GM19193 (cell line): Measurements from ENCODE around the gene GLDN.

Experiments used
- POLR2A ChIP-seq: IDR thresholded peaks from 4 replicates; pipeline ENCODE4 v1.6.1; 2011; ENCODE audit not compliant: insufficient read depth, insufficient read length; ENCODE audit errors: extremely low read depth

The GLDN gene

DNA sequence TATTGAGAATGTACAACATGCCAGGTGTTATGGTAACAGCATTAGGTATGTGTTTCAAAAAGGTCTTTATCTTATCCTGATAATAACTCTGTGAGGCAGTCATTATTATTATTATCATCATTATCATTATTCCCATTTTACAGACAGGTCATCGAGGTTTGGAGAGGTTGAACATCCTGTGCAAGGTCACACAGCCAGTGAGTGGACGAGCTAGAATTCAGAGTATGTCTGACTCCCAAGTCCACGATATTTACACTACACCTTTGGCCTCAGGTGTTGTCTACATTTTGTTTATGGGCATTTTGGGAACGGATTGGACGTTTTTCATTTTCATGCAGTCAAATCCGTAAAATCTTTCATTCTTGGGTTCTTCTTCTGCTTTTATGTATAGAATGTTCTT, 24.0 kb downstream of the GLDN start:
- TF ChIP-seq POLR2A: no peak

DNA sequence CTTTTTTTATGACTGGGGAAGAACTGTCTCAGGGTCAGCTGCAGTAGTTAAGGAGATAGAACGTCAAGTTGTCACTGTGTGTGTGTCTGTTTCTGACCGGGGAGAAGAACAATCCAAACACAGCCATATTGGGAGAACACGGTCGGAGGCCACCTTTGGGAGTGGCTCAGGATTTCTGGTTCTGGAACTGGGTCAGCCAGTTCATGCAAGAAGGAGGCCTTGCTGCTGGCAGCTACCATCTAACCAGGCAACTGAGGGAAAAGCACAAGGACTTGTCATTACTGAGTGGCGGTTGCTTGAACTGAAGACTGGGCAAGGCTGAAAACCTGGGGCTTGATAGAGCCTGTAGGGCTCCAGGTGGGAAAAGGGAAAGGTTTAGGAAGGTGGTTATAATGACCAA, 24.6 kb downstream of the GLDN start:
- TF ChIP-seq POLR2A: no peak

DNA sequence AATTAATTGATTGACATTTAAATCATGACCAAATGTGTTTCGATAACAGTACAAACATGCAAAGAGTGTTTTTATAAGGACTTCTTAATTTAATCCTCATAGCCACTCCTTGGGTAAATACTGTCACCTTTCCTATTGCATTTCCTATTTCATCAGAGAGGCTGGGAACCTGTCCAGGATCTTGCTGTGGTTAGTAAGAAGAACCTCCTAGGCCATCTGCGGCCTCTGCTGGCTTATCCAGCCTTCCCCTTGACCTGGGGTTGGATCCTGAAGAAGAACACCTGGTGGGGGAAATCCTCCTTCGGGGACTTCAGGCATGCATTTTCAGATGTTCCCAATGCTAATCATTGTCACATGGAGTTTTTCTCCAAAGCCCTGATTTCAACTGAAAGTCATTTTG, 25.5 kb downstream of the GLDN start:
- TF ChIP-seq POLR2A: no peak

DNA sequence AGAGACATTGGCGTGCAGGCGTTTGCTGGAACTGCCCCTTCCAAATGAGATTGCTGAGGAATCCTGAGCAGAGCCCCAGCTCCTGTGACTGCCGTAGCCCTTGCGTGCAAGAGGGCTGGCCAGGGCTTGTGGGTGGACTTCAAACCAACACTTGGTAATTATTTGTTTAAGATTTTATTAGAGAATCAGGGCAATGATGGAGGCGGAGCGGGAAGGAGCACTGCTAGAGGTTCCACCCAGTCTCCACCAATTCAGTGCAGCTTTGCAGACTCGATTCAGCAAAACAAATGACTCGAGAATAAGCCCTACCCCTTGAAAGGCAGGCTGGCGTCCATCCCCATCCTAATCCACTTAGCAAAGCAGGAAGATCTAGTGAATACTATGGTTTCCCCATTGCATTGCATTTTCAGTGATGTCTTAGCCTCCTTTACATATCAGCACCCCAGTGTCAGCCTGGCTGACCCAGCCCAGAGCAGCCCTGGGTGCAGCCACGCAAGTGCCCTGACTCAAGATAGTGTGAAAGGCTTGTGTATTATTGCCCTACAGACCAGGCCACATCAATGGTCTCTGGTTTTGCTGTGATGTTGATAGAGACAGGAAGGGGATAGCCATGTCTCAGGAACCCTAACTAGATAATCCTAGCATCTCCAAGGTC, 26.0 kb downstream of the GLDN start:
- no peak for TF ChIP-seq POLR2A

DNA sequence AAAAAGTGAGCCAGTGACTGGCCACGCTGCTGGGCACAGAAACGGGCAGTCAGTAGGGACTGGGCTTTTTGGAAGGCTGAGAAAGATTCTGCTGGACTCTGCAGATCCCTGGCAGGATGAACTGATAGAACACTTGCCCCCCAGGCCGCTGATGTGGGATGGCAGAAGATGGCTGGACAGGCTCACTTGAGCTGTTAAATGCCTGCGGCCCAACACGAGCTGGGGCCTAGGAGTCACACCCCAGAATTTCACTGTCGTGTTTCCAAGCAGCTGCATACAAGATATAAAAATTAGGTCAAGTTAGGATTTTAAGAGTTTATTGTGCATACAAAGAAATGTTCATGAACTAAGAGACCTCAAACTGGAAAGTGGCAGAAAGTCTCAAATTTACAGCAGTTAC, 26.9 kb downstream of the GLDN start:
- TF ChIP-seq POLR2A: no peak

DNA sequence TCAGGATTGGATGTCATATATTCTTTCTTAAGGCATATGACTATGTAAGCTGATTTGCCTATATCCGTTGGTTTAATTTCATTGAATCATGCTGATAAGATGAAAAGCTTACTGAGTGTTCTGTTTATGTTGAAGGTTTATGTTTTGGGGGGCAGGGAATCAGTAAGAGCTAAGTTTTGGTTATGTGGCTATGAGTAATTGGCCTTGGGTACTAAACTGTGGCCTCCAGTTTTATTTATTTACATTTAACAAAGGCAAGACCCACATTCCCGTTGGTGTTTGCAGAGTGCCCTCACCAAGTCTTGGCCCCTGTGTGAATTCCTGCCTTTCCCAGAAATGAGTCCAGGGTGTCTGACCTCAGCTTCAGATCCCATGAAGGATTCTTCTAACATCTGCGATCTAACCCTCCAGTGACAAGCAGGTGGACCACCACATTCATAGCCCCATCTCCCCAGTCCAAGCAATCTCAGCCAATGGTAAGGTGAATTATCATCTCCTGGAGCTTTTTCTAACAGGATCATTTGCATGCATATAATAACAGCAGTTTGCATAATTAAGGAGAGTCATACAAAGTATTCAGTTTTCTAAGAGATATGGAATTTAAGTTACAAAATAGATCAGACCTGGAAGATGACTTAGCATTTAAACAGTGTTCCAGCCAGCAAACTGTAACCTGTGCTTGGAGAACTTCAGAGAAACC, 27.4 kb downstream of the GLDN start:
- no peak for TF ChIP-seq POLR2A

DNA sequence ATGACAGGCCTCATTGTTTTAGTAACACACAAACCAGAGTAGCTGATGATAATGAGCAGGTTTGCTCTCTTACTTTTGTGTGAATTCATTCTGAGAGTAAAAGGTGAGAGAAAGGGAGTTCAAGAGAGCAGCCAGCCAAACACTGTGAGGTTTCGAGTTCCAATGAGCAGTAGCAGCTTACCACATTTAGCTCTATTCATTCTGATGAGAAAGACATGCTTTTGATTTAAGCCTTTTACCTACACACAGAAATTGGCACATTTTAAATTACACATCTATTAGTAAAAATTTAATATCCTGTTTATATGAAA, 28.0 kb downstream of the GLDN start:
- TF ChIP-seq POLR2A: no peak

DNA sequence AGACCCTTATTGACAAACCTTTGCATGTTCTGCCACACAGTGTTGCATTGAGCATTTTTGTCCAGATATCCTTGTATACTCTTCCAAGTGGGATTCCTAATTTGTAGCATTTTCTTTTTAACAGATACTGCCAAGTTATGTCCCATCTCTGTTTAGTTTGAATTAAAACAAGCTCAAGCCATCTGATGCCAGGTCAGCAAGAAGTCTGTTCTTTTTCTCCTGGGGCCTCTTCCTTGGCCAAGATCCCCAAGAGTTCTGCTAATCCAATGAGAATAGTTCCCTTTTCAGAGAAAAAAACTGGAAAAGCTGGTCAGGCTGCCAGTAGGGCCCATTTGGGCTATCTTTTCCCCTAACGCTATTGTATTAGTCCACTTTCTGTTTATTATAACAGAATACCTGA, 29.8 kb downstream of the GLDN start:
- TF ChIP-seq POLR2A: no peak

DNA sequence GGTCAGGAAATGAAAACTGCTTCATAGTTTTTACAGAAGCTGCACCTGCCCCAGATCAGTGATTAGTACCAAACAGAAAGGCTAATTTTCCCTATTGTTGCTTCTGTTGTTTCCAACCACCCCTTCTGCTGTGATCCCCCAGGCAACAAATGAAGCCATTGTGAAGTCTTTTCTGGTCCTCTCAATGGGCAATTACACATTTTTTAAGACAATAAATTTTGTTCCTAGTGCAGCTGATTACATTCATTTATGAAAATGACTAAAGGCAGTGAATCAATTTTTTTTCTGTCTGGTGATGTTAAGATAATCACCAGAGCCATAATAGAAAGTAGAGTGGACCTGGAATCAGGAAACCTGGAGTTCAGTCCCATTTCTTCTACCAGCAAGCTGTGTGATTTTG, 32.7 kb downstream of the GLDN start:
- TF ChIP-seq POLR2A: no peak

DNA sequence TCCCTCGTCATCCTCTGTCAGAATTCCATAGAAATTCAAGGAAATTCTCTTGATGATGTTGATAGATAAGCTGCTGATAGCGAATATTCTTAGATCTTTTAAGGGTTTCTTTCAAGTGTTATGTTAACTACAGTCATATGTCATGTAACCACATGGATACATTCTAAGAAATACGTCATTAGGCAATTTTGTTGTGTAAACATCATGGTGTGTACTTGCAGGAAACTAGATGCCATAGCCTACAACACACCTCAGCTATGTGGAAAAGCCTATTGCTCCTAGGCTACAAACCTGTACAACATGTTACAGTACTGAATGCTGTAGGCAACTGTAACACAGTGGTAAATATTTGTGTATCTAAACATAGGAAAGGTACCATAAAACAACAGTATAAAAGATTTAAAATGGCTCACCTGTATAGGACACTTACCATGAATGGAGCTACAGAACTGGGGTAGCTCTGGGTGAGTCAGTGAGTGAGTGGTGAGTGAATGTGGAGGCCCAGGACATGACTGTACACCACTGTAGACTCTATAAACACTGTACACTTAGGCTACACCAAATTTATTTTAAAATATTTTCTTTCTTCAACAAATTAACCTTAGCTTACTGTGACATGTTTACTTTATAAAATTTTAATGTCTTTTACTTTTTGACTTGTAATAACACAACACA, 34.6 kb downstream of the GLDN start:
- no peak for TF ChIP-seq POLR2A

DNA sequence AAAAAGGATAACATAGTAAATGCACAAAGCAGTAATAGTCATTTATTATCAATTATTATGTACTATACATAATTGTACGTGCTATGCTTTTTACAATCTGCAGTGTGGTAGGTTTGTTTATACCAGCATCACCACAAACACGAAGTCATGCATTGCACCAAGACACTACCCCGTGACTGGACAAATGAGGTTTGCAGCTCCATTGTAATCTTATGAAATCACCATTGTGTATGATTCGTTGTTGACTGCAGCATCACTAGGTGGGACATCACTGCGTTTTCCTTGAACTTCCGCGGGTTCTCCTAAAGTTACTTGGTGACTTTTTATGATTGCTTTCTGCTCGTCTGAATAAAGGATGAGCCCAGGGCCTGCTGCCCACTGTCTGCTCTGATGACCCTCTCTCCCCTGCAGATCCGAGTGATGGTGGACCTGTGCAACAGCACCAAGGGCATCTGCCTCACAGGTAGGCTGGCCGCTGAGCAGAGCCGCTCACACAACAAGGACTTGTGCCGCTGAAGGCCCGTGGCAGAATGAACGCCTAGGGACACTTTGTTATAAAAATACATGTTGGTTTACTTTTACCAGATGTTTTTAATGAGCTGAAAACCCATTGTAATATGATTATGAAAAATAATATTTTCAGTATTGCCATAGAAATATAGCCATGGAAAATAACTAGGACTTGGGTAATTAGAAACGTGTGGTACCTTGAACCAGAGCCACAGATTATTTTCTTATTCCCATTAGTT, 35.8 kb downstream of the GLDN start:
- TF ChIP-seq POLR2A: no peak

DNA sequence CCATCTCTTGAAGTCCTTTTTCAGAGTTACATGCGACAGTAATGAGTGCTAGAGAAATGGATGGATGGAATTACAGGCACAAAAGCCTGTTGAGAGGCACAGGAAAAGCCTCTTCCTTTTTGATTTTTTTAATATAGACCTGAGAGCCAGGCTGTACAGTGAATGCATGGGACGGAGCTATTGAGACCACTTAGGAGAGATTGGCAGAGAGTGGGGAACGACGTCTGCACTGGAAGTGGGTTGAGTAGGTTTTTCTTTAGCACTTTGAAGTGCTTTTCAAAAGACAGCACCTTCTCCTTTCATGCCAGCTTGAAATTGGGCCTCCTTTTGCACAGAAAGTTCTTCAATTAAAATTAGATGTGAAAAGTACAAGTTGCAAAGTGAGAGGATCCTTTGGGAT, 37.0 kb downstream of the GLDN start:
- TF ChIP-seq POLR2A: no peak

DNA sequence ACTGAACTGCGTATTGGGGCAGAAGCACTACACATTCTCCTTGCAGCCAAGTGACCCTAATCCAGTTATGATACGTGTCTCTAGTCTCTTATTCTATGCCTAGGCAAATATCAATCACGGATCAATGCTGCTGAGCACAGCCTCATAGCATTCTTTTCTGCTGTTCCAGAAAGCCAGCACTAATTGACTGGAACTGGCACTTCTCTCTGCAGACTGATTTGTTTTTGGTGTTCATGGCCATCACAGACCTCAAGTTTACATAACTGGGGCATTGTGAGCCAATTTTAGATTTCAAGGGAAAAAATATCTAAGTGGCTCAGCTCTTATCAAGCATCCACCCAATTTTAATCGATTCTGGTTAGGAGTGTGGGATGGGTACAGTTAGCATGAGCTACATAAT, 37.9 kb downstream of the GLDN start:
- no peak for TF ChIP-seq POLR2A

DNA sequence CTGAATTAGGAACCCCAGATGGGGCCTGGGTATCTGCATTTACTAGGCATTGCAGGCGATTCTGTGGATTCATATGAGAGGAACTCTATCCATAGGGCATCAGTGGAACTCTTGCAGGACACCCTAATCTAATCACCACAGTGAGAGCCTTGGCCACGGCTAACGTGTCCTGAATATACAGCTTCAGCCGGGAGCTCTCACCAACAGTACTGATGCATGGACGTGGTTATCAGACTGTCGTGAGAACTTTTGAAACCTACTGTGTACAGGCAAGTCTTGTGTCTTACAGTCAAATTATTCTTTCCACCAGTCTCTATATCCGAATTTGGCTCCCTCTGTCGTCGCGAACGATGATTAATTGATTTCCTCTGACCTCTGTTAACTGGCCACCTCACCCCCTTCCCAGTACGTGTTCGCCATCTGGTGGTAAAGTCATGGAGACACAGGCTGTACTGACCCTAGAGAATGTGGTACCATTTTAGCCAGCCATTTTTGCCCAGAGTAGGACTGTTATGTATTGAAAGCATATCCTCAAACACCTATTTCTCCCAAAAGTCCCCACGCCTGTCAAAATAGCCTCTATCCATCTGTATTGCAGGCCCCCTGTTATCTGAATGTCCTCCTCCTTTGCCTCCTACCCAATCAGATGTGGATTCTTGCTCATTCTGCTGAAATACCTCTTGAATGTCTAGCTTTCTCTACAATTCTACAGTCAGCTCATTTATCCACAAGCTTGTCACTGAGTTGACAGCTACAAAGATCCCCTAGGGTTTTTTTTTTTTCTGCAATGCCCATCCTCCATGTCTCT, 39.7 kb downstream of the GLDN start:
- TF ChIP-seq POLR2A: no peak

DNA sequence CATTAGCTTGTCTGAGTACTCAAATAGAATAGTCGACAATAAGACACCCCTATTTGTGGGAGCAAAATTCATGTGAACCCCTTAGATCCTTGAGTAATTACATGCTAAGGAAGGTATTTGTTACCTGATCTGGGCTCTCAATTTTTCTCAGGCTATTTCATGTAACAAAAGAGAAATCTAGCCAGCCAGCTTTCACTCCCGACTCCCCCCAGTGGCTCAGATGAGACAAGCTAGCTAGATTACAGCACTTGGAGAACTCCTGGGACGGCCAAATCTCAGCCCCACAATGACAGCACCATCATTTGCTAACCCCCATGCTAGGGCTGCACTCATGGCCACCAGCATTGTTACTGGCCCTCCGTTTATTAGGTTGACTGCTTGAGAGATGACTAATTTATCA, 41.3 kb downstream of the GLDN start:
- TF ChIP-seq POLR2A: no peak

DNA sequence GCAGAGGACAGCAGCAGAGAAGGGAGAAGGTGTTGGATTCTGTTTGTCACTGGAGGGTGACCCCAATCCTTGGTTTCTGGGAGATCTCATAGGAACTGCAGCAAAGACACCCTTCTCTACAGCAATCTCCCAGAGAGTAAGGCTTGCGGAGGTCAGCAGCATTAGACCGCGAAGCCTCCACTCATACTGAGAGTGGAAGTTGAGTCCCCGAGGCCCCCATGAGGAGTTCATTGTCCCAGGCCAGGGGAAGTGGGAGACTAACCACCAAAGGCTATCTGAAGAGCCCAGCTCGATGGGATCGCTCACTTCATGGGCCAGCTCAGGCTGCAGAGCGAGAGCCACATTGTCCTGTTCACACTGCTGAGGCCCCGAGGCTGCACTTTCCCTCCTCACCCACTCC, 44.6 kb downstream of the GLDN start:
- TF ChIP-seq POLR2A: no peak

DNA sequence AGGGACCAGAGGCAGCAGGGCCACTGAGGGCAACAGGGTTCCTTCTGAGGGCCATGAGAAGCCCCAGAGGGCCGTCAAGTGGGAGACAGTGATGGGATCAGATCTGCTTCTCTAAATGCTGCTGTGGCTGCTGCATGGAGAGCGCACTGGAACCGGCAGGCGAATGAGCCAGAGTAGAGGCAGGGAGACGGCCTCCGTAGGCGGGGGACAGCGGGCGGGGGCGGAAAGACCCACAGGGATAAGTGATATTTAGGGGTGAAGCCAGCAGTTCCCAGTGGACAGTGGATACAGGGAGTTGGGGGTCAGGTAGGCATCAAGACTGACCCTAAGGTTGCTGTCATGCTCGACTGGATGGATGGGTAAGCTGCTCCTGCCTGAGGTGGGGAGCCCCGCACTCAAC, 45.0 kb downstream of the GLDN start:
- no peak for TF ChIP-seq POLR2A
